Heart left ventricle (tissue), 16 donors: ENCODE data around the gene HOXB4. TPM values are rescaled to one million over a fixed set of nuclear protein-coding genes. Genes with fewer than 3 reads are reported as not detected.

Source experiments
- ATAC-seq, 4 donors: fragments of 200-7000 bp; cut with Tn5 transposase; one replicate each; pipeline ENCODE4 v1.9.1; 2020 to 2022; ENCODE audit warnings: moderate library complexity in 4 of 4, mild to moderate bottlenecking in 3 of 4, moderate number of reproducible peaks in 1 of 4
- DNase-seq, 5 donors: peaks; one replicate each; pipeline ENCODE4 v3.0.0-alpha.2; 2020
- H3K27ac ChIP-seq, 12 donors: fragments of 200-600 bp; sonication (generic) in 4 of 12; one replicate each; pipeline versions ENCODE4 v1.5.0 to v1.8.0; 2016 to 2022; ENCODE audit warnings: mild to moderate bottlenecking in 2 of 12
- H3K27me3 ChIP-seq, 9 donors: fragments of 200-600 bp; sonication (generic) in 2 of 9; one replicate each; pipeline versions ENCODE4 v1.5.1 to v1.8.0; 2016 to 2022; ENCODE audit warnings: mild to moderate bottlenecking in 3 of 9
- H3K36me3 ChIP-seq, 9 donors: fragments of 200-600 bp; sonication (generic) in 2 of 9; one replicate each; pipeline versions ENCODE4 v1.5.0 to v1.8.0; 2018 to 2022; ENCODE audit warnings: mild to moderate bottlenecking in 2 of 9
- H3K4me1 ChIP-seq, 12 donors: fragments of 200-600 bp; sonication (generic) in 4 of 12; one replicate each; pipeline versions ENCODE4 v1.5.0 to v1.8.0; 2016 to 2022; ENCODE audit warnings: mild to moderate bottlenecking in 3 of 12
- H3K4me3 ChIP-seq, 12 donors: fragments of 200-600 bp; sonication (generic) in 4 of 12; one replicate each; pipeline versions ENCODE4 v1.5.0 to v1.8.0; 2017 to 2022; ENCODE audit warnings: mild to moderate bottlenecking in 9 of 12, moderate library complexity in 4 of 12
- H3K9me3 ChIP-seq, 12 donors: fragments of 200-600 bp; sonication (generic) in 4 of 12; one replicate each; pipeline versions ENCODE4 v1.5.0 to v1.8.0; 2016 to 2022; ENCODE audit warnings: mild to moderate bottlenecking in 1 of 12
- POLR2A ChIP-seq, 2 donors: fragments of 450-650 bp; IDR thresholded peaks; one replicate each; pipeline ENCODE4 v1.6.1; 2017; ENCODE audit warnings: antibody characterized with exemption in 2 of 2, mild to moderate bottlenecking in 2 of 2, moderate library complexity in 2 of 2
- WGBS, 4 donors: extraction: QIAGEN DNeasy Blood & Tissue Kit in 2 of 4; methylation state at CpG; one replicate each; pipeline versions ENCODE4 v1.1.5 to v1.1.7; 2013 to 2018; 5-methylcytosine and 5-hydroxymethylcytosine counted together
- intact Hi-C, 10 donors: fragments of 100-400 bp; cut with DNase I; formaldehyde crosslinking; loops; one replicate each; pipeline versions ENCODE4 v1.11.1 to v1.14.2; 2022
- polyA plus RNA-seq, 2 donors: library from polyadenylated mRNA; stranded (reverse); fragments of 200-250 nt; gene quantifications; one replicate each; pipeline ENCODE4 v1.2.3, GENCODE V29; 2013
- total RNA-seq, 9 donors: library from RNA; depleted of rRNA in 2 of 9; stranded (reverse); fragments of >200 nt in 2 of 9; fragmentation: NEBNext Ultra II Directional in 3 of 9; extraction: Animal tissue kit (Norgen Biotek cat#: 25700) in 3 of 9; gene quantifications; one replicate each; pipeline versions ENCODE4 v1.1.0 to v1.2.4, GENCODE V29; 2016 to 2023
- TF ChIP-seq, protein P1 (sequence below), 12 donors: fragments of 200-600 bp; sonication (generic) in 4 of 12; IDR thresholded peaks; one replicate each; pipeline versions ENCODE4 v1.5.0 to v1.8.0; 2018 to 2022; ENCODE audit warnings: antibody characterized with exemption in 12 of 12, mild to moderate bottlenecking in 5 of 12
- donor health status: ischemic (EF 13 %, LVEDD 7.1; RV severe dilation, severe dysfunction).
- donor health status: healthy with polysubstance abuse.
- donor health status: DM: no; HTN: yes; CAD: no.
- donor health status: DM: no; HTN: no; CAD: no.
- donor health status: ischemic (EF 25% LVEDD 6.9; RV normal size, moderate dysfunction).
- donor health status: ischemic (EF 25% LVEDD 5.7; RV mildly dilated, moderate dysfunction).
- donor health status: healthy.
- donor health status: DM: yes; HTN: yes; CAD: no.
- donor health status: ischemic (EF 35%, LVEDD 5.7; RV mildly dilated, moderate dysfunction).
- donor health status: nonischemic (EF 11% LVEDD 7.7; RV severe dilation, severe dysfunction).
- donor health status: DM: yes; HTN: yes; CAD: no.
- donor health status: PGD.
- donor health status: ischemic (EF 29% LVEDD 5.4; RV normal size, mild dysfunction).
- donor health status: nonischemic (EF 23%, LVEDD 6.1; RV moderate dilation, normal function).

HOXB4 gene
- total and polyA plus RNA-seq, 11 donors, result 0.27 to 2.8 (median 0.59) TPM; not detected in 1

DNA sequence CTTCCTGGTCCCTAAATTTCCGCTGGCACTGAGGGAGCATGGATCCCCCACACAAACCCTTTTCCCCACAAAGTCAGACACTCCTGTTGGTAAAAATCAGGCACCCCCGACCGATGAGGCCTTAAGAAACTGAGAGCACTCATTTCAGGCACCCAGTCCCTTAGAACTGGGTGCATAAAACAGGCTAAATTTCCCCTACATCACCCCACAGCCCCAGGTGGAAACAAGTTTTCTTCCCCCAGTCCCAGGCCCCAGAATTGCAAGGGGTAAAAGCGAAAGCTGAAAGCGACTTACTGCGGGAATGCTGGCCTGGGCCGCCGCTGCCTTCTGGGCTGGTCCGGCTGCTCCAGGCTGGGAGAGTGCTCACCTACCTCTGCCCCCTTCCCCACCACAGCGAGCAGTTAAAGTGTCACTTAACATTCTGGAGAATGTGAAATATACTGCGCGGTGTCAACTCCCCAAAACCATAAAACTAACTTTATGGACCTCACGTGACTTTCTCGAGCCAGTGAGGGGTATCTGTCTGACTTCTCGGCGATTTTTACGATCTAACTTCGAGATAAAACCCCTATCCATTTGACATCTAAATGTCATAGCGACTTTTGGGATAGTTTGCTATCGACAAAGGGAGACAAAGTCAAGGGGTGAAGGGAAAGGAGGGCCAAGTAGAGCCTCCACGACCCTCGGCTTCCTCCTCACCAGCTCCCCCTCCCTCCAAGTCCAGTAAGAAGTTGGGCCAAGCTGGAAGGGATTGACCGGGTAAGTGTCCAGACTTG, 11.9 kb upstream of the HOXB4 start, which contains the start of gene HOXB3:
Gene HOXB3, minus strand, starts transcription at position 411 of the 776 bp plus-strand sequence. CDS start 37,767 bp downstream, outside the sequence.
- Histone ChIP-seq H3K27me3 (peaks cover 52 to 100% (median 91%) of the 10 kb centered on the region in 9 donors), H3K4me1 (peaks cover 0 to 50% (median 12%) of the 10 kb centered on the region in 12 donors), H3K36me3 (no peaks in the 10 kb centered on the region), H3K4me3 (no peak within 1 kb of the TSS), H3K9me3 (no peaks in the 10 kb centered on the region), H3K27ac (peak within 1 kb of the TSS in 1 of 12 donors; percentile 97)
- DNase-seq (no peak), ATAC-seq (no peak)
- intact Hi-C loops, result loop anchor here in 4 of 10 donors (5.0 kb wide), 3 partner anchors 238 to 253 kb away; no protein-coding TSS in a partner anchor
- TF ChIP-seq POLR2A (IDR thresholded peaks at IDR 0.05), result no peak
- TF ChIP-seq, protein P1, sequence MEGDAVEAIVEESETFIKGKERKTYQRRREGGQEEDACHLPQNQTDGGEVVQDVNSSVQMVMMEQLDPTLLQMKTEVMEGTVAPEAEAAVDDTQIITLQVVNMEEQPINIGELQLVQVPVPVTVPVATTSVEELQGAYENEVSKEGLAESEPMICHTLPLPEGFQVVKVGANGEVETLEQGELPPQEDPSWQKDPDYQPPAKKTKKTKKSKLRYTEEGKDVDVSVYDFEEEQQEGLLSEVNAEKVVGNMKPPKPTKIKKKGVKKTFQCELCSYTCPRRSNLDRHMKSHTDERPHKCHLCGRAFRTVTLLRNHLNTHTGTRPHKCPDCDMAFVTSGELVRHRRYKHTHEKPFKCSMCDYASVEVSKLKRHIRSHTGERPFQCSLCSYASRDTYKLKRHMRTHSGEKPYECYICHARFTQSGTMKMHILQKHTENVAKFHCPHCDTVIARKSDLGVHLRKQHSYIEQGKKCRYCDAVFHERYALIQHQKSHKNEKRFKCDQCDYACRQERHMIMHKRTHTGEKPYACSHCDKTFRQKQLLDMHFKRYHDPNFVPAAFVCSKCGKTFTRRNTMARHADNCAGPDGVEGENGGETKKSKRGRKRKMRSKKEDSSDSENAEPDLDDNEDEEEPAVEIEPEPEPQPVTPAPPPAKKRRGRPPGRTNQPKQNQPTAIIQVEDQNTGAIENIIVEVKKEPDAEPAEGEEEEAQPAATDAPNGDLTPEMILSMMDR (IDR thresholded peaks at IDR 0.05), result no peak
- WGBS, 4 donors, result 37 to 62% (median 53%) methylated on average over 22 to 23 of the region's 23 CpGs

- peak overlapping the region in 1 of 12 donors; percentile 97 for H3K27ac ChIP-seq
- intact Hi-C loops, result no loop called here
Measured at GRCh38 chr17:48589060-48589830, 11.1 kb upstream of the HOXB4 start.

DNA sequence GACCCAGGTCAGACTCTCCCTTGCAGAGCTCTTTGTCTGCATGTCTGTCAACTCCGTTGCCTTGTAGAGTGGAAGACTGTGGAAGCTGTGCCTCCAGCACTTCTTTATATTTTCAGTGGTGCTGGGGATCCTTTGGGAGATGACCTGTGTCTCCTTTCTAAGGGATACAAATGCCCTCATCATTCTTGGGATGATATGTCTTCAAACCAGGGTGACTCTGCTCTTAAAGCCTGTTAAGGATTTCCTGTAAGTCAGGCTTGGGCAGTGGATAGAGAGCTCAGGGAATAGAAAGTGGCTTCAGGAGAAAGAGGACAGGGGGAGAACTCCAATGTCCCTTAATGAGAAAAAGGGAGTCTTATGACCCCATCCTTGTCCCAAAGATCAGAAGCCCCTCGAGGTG, 10.4 kb upstream of the HOXB4 start:
- 28 to 46% (median 37%) methylated on average over 2 of the region's 2 CpGs for WGBS, 4 donors
- H3K36me3 ChIP-seq, result no peaks in the 10 kb centered on the region
- H3K4me3 ChIP-seq, result no peak overlapping the region
- ATAC-seq (no peak), DNase-seq (no peak)
- H3K27me3 ChIP-seq, result peaks cover 47 to 100% (median 93%) of the 10 kb centered on the region in 9 donors
- TF ChIP-seq, protein P1 (IDR thresholded peaks at IDR 0.05), result no peak
- no peak for TF ChIP-seq POLR2A (IDR thresholded peaks at IDR 0.05)
- peaks cover 0 to 48% (median 13%) of the 10 kb centered on the region in 12 donors for H3K4me1 ChIP-seq
- H3K9me3 ChIP-seq, result no peaks in the 10 kb centered on the region
- peak overlapping the region in 1 of 12 donors; percentile 97 for H3K27ac ChIP-seq
- intact Hi-C loops, result no loop called here

More at GRCh38 chr17:48589060-48589830, 11.1 kb upstream of the HOXB4 start:
- ATAC-seq, result no peak
- peaks cover 49 to 100% (median 91%) of the 10 kb centered on the region in 9 donors for H3K27me3 ChIP-seq
- H3K36me3 ChIP-seq, result no peaks in the 10 kb centered on the region
- 17 to 50% (median 39%) methylated on average over 10 of the region's 10 CpGs for WGBS, 4 donors
- no peak for DNase-seq
- no peaks in the 10 kb centered on the region for H3K9me3 ChIP-seq
- H3K4me3 ChIP-seq, result no peak overlapping the region
- TF ChIP-seq, protein P1 (IDR thresholded peaks at IDR 0.05), result no peak
- TF ChIP-seq POLR2A (IDR thresholded peaks at IDR 0.05), result no peak
- H3K4me1 ChIP-seq, result peaks cover 0 to 53% (median 13%) of the 10 kb centered on the region in 12 donors

DNA sequence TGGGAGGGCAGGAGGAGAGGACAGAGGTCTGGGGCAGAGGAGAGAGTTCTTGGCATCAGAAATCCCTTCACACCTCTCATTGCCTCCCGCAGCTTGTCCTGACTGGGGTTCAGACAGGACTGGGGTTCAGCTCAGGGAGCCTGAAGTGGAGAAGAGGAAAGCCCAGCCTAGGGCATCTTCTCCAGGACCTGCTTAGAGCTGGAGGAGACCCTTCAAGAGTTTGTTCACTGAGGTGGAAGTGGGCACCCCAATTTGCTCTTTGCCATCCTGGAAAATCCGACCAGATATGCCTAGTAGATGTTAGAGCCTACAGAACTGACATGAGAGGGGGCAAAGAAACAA, 9.9 kb upstream of the HOXB4 start:
- intact Hi-C loops, result no loop called here
- no peak for ATAC-seq
- Histone ChIP-seq H3K4me3 (no peak overlapping the region), H3K36me3 (no peaks in the 10 kb centered on the region), H3K27me3 (peaks cover 44 to 100% (median 93%) of the 10 kb centered on the region in 9 donors), H3K27ac (peak overlapping the region in 1 of 12 donors; percentile 97), H3K9me3 (no peaks in the 10 kb centered on the region), H3K4me1 (peaks cover 0 to 43% (median 13%) of the 10 kb centered on the region in 12 donors)
- DNase-seq, result no peak
- 31 to 59% (median 44%) methylated on average over 2 of the region's 2 CpGs for WGBS, 4 donors
- TF ChIP-seq POLR2A (IDR thresholded peaks at IDR 0.05), result no peak
- TF ChIP-seq, protein P1 (IDR thresholded peaks at IDR 0.05), result no peak
